HG02943 (cell line): ENCODE results near the gene DHX38.
A peak's percentile ranks its signal among the peaks of the same experiment; 100 is the strongest.

Source experiments
- ATAC-seq: cut with Tn5 transposase; IDR thresholded peaks from one replicate; pipeline ENCODE4 v1.9.1; 2021; ENCODE audit warnings: mild to moderate bottlenecking, low read depth, moderate library complexity; ENCODE audit not compliant: unreplicated experiment

The DHX38 gene

DNA sequence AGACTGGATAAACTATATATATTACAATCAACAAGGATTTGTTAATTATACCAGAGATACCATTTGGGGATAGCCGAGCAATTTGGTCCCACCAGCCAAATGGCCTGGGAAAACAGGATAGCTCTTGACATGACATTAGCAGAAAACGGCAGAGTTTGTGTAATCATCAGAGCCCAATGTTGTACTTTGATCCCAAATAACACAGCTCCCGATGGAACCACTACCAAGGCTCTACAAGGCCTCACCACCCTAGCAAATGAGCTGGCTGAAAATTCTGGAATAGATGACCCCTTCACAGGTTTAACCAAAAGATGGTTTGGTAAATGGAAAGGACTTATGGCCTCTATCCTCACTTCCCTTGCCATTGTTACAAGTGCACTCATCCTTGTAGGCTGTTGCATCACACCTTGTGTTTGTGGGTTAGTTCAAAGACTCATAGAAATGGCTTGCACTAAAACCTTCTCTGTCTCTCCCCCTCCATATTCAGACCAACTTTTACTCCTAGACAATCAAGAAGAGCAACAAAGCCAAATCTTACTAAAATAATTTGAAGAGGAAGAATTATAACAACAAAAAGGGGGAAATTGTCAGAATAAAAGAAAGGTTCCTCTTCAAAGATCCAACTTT, 9.8 kb upstream of the DHX38 start:
- ATAC-seq: no peak

DNA sequence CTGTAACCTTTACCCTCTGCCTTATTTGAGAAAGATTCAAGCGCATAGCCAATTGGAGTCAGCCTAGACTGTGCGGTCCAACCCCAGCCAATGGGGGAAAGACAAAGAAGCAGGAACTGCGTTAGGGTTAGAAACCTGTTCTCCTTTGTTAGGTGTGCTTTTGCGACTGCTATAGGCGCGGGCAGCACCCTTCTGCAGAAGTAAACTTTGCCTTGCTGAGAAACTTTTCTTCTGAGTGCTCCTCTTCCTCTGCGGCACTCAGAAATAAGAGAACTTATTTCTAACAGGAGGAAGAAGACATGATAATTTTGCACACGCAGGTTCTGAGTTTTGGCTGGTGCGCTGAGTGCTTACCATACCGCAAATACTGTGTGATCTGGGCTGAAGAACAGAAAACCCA, 9.2 kb upstream of the DHX38 start:
- ATAC-seq: no peak

DNA sequence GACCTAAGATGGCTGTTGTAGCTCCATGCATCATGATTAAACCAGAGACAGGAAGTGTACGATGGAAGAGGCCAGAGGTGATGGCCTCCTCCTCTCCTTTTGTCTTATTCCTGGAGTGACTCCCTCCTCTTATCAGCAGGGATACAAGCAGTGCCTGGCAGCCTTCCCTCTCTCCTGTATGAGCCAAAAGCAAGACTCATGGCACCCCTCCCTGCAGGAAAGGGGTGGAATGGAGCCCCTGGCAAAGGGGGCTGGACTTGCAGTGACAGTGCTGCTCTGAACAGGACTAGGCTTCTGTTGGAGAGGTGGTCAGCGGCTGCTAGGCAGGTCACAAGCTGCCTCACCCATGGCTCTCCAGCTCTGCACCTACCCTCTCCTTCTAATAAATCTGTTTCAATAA, 8.6 kb upstream of the DHX38 start:
- no peak for ATAC-seq

DNA sequence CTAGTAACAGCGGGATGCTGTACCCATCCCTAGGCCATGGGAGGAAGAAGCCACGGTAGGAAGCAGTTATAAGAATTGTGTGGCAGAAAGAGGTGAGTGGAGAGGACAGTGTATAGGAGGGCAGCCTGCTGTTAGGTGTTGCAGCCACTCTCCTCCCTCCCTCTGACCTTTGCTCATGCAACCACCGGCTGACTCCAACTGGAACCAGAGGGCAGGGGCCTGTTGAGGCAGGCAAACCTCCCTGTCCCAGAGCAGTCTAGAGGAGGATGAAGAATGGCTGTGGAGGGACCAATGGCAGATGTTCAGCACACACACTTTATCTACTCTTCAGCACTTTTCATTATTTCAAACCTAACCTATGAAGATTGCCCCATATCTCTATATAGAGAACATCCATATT, 2.4 kb upstream of the DHX38 start:
- ATAC-seq: no peak

DNA sequence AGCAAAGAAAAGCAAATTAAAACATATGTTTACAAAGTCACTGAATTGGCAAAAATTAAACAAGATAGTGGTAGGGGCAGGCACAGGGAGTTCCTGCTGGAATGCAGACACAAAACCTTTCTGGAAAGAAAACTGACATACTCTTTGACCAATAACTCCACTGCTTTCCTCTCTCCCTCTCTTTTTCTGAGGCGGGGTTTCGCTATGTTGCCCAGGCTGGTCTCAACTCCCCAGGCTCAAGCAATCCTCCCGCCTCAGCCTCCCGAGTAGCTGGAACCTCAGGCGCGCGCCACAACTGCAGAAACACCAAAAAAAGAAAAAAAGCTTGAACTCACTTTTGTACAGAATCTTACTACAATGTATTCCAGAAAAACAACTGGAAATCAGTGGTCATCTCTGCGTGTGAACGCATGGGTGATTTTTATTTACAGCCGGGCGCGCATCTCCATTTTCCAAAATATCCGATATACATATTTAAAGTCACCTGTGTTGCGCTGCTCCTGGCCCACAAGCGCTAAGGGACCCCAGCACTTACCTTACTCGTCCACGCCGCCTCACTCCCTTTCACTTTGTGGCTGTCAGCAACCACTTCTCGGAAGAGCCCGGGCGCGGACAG, 707 bp upstream of the DHX38 start:
- no peak for ATAC-seq

DNA sequence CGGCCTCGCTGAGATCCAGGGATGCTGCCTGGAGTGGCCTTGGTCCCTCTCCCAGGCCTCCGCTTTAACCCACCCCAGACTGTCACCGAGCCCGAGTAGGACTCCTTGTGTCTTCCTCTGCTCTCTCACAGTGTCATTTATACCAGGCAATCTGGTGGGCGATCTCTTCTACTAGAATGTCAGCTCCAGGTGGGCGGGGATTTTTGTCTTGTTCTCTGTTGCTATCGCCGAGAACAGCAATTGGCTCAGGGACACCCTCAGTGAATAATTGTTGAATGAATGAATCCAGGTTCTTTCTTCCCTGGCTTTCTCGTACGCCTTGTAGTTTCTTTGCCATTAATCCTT, 591 bp downstream of the DHX38 start:
- no peak for ATAC-seq

DNA sequence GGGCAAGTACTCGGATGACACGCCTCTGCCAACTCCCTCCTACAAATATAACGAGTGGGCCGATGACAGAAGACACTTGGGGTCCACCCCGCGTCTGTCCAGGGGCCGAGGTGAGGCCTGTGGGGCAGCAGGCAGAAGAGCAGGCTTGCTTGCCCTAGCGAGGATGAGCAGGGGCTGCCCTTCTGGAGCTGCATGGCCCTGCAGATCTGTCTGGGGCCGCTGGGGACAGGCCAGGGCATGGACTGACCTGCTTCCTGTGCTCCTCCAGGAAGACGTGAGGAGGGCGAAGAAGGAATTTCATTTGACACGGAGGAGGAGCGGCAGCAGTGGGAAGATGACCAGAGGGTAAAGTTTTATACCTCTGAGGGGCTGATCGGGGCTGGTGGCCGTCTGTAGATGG, 5.3 kb downstream of the DHX38 start:
- no peak for ATAC-seq

DNA sequence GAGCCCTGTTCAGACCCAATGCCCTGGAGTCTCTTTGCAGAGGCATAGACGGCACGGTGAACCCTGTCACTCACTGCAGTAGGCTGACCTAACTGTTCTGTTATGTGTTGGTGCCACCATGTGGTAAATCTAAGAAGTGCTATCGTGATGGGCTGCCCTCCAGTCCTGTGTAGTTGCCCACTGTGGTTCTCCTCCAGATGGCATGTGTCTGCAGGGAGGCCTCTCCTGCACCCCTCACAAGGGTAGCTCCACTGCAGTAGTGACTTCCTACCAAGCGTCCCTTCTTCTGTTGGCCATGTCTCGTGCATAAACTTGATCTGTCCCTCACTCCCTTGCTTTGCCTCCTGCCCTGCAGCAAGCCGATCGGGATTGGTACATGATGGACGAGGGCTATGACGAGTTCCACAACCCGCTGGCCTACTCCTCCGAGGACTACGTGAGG, 5.8 kb downstream of the DHX38 start:
- ATAC-seq: peak; percentile 67

DNA sequence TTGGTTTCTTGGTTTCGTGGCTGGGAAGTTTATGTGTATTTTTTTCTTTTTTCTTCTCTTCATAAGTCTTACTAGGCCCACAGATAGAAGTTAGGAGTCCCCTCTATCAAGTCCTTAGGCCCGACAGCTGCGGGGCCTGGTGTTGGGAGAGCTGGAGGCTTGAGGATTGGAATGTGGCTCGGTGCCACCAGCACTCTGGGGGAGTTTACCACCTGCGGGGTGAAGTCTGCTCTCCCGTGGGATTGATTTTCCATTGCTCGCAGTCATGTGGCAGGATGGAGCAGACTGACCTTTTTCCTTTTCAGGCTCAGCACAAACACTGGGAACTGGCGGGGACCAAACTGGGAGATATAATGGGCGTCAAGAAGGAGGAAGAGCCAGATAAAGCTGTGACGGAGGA, 7.5 kb downstream of the DHX38 start:
- ATAC-seq: no peak

DNA sequence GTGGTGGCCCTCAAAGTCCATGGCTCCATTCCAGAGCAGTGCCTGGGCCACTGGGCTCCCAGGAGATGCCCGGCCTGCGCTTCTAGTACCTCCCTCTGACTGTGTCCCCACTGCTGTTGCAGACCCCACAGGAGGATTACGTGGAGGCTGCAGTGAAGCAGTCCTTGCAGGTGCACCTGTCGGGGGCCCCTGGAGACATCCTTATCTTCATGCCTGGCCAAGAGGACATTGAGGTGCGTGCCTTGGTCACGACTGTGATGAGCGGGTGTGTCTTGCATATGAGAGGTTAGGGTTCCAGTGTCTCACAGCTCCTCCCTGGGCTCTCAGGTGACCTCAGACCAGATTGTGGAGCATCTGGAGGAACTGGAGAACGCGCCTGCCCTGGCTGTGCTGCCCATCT, 11.3 kb downstream of the DHX38 start:
- ATAC-seq: no peak

DNA sequence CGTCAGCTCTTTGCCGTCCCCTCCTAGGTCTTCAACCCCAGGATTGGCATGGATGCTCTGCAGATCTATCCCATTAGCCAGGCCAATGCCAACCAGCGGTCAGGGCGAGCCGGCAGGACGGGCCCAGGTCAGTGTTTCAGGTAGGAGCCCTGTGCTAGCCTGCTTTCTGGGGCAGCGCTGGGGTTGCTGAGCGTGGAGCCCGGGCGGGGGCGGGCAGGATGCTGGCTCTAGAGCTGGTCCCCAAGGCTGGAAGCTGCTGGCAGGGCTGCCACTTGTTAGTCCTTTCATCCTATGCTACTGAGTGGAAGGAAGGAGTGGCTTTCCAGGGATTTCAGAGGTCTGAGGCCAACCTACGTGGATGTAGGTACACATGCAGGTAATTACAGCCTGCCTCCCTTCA, 12.3 kb downstream of the DHX38 start:
- no peak for ATAC-seq

DNA sequence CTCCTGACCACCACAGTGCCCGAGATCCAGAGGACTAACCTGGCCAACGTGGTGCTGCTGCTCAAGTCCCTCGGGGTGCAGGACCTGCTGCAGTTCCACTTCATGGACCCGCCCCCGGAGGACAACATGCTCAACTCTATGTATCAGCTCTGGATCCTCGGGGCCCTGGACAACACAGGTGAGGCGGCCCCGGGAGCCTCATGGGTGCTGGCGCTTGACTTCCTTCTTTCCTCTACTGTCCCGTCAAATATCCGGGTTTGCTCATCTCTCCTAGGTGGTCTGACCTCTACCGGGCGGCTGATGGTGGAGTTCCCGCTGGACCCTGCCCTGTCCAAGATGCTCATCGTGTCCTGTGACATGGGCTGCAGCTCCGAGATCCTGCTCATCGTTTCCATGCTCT, 13.7 kb downstream of the DHX38 start:
- ATAC-seq: no peak

DNA sequence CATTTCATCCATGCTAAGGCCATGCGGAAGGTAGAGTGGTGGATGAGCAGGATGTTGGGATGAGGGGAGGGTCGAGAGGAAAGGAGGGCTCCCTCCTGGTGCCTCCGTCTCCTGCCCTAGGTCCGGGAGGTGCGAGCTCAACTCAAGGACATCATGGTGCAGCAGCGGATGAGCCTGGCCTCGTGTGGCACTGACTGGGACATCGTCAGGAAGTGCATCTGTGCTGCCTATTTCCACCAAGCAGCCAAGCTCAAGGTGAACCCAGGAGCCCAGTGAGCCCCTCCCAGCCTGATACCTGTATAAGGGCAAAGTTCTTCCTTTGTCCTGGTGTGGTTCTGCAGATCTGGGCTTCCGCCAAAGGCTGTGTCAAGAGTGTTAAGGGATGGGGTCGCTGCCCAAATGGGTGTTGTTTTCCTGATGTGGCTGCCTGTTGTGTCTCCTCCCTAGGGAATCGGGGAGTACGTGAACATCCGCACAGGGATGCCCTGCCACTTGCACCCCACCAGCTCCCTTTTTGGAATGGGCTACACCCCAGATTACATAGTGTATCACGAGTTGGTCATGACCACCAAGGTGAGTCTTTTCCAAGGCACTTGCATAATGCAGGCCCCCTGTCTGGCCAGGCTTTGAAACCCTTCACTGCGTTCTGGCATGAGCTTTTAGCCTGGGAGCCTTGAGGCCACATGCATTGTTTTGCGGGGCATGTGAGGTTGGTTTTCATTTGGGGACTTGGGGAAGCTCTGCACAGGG, 14.9 kb downstream of the DHX38 start:
- ATAC-seq: no peak

DNA sequence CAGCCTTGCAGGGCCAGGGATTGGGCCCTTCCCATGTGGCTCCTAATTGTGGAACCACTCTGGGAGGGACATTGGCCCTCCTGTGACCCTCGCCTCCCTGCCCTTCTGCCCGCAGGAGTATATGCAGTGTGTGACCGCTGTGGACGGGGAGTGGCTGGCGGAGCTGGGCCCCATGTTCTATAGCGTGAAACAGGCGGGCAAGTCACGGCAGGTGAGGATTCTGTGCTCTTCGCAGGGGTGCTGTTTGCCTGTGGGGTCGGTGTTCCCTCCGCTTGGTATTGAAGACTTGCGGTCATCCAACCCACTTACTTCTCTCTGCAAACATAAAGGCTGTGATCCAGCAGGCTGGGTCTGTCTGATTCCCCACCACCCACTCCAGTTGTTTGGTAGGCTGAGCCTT, 15.7 kb downstream of the DHX38 start:
- ATAC-seq: no peak

DNA sequence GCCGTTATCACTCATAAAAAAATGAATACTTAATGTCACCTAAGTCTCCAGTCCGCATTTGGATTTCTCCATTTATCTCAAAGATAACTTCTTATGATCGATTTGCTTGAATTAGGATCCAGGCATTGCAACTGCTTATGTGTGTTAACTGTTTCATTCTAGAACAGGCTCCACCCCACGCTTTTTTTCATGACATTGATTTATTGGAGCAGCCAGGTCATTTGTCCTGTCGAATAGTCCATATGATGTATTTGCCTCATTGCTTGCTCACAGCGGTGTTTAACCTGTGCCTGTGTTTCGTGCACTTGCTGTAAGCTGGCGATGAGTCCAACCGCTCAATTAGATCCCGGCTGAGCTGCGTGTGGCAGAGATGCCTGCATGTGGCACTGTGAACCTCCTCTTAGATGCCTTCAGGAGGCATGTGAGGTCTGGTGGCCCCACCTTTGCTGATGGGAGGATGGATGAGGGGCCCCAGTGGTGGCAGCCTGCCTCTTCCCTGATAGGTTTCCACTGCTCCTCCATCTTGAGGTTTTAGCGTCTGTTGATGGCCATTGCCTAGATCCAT, 16.4 kb downstream of the DHX38 start:
- ATAC-seq: no peak

DNA sequence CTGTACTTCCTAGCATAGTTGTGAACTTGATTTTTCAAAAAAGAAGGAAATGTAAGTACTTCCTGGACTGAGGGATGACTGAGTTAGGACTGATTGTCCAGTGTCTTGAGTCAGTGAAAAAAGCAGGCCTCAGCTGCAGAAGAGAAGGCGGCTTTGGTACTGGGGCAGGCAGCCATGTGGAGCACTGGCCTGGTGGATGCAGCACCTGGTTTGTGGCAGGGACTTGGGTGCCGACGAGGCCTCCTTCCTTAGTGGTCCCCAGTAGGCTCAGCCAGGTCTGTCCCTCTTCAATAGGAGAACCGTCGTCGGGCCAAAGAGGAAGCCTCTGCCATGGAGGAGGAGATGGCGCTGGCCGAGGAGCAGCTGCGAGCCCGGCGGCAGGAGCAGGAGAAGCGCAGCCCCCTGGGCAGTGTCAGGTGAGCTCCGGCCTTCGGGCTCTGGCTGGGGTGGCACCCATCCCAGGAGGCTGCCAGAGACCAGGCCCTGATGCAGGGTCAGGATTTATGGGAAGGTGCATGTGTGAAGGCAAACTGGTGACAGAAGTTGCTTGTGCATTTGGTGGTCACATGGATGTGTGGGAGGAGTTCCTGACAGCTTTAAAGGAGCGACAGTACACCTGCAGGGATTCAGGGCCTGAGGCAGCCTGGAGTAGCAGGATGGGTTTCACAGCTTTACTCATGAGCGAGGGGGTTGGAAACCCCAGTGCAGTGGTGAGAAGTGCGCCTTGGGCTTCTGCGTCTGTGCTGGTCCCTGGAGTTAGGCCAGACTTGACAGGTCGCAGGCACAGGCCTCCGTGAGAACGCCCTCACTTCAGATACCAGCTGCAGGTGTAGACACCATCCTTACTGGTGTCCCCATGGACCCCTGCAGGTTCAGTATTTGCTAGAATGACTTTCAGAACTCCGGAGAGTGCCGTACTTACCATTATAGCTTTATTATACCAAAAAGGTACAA, 17.3 kb downstream of the DHX38 start:
- no peak for ATAC-seq

DNA sequence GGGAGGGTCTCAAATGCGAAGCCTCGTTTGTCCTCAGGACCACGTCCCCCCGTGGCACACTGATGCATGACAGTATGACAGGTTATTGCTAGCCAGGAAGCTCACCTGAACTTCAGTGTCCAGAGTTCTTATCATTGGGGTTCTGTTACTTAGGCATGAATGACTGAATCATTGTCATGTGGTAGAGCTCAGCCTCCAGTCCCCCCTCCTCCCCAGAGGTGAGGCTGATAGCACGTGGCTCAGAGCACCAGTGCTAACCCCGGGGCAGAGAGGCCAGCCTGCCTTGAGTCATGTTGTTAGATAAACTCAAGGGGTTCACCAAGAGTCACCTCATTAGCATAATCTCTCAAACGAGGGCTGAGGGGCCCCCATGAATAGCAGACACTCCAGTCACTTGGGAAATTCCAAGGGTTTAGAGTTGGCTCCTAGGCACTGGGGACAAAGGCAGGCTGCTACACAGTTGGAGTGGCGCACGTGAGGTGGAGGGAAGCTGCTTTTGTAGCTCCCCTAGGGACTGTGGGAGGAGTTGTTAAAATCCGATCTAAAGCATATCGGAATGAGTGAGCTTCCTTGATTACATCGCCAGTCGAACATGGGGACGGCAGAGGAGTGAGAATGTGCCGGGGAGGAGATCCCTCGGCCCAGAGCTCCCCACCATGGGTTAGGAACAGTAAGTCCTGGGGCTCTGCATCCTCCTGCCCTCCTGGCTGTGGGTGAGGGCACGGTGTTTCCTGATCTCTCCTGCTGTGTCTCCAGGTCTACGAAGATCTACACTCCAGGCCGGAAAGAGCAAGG, 18.2 kb downstream of the DHX38 start:
- no peak for ATAC-seq

DNA sequence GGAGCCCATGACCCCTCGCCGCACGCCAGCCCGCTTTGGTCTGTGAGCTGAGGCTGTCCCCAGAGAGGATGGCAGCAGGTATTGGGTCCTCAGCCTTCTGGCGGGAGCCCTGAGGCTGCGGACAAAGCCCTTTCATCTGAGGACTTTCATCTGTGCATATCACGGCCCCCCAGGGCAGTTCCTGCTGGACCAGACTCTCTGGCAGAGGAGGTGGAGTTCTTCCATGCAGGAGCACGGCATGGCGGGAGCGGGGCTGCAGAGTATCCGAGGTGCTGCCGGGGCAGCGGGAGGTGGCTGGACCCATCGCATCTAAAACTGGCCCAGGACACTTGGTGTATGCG, 18.8 kb downstream of the DHX38 start:
- no peak for ATAC-seq

DNA sequence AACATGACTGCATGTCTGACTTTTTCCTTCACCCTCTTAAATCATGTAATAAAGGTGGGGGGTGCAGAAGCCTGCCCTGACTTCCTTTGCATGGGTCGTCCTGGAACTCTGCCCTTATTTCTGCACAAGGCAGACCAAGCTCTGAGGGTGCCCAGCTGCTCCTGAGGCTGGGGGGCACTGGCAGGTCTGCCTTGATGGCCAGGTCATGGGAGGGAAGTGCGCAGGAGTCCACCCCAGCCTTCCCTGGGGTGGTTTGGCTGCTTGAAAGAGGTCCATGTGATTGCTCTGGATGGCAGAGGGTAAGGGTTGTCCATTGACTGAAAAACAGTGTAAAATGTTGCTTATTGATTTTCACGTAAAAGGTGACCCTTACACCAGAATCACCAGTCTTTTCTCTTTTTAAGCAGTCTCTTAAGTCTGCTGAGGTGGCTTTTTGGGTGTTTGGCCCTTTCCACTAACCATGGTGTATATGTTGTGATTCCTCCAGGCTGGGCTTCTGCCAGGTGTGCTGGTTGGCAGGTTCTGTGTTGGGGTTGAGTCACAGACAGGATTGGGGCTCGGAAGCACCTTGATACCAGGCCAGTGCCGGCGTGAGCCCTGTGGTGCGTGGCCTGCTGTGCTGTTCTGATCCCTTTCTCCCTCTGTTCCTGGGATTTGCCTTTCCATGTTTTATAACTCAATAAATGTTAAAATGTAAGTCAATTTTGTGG, 19.4 kb downstream of the DHX38 start:
- ATAC-seq: no peak

DNA sequence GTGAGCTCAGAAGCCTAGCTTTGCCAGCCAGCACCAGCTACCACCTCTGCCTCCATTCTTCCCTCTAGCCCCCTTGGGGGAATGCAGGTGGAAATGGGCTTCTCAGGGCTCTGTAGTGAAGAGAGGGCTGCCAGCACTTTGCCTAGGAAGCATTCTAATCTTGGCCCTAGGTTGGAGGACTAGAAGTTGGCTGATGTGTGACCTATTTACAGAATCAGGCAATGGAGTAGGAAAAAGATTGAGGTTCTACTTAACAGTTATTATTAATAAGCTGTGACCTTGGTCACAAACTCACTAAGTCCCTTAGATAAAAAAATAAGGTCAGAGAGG, 19.9 kb downstream of the DHX38 start:
- no peak for ATAC-seq
